Ovary (tissue), 3 donors: ENCODE measurements around the gene LRRC57.

ENCODE experiments used
- CTCF ChIP-seq, 3 donors: fragments of 450-650 bp in 2 of 3; fragments of 200-600 bp in 1 of 3; IDR thresholded peaks; one replicate each; pipeline versions ENCODE4 v1.5.1 to v1.8.0; 2016 to 2022; ENCODE audit warnings: antibody characterized with exemption in 3 of 3, mild to moderate bottlenecking in 1 of 3
- EP300 ChIP-seq: sonication (generic); formaldehyde crosslinking; IDR thresholded peaks from one replicate; pipeline ENCODE4 v1.6.1; 2017; ENCODE audit warnings: antibody characterized with exemption
- POLR2A ChIP-seq: fragments of 450-650 bp; IDR thresholded peaks from one replicate; pipeline ENCODE4 v1.6.1; 2017; ENCODE audit warnings: antibody characterized with exemption, mild to moderate bottlenecking, moderate library complexity
- donor health status: DM: no; HTN: no; CAD: no.

DNA sequence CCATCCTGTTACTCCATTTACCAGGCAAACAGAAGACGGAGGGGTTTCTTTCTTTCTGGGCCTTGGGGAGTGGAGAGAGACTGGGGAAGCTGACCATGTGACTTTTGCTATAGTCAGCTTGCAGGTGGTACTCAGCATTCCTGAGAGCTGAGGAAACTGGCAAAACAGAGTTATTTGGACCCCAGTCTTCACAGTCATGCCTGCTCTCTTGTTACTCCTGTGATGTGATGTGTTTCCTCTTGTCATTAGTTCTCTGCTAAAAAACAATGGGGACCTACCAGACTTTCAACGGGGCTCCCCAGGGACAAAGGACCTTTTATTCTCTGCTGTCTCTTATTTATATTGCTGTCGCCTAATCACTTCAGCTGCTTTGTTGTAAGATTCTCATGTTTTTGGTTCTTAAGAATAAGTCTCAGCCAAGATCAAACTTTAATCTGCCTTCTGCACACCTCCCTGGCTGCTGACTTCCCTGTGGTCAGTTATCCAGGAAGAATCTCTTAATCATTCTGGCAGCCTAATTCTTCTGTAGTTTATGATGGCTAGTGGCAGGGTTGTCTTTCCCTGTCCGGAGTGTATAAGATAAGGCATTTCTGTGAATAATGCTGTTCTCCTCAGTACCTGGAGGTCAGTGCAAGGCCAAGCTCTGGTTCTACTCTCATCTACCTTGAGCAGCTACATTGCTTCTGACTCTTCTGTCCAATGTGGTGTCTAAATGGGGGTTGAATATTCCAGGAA is 35.6 kb upstream of the LRRC57 start:
- TF ChIP-seq CTCF (IDR thresholded peaks at IDR 0.05) (no peak), POLR2A (no peak), EP300 (no peak)
